Upper lobe of left lung (tissue), 6 donors: ENCODE data around the gene ZBTB47. TPM values are rescaled to one million over a fixed set of nuclear protein-coding genes. Genes with fewer than 3 reads are reported as not detected.

Experiments
- ATAC-seq, 2 donors: fragments of 200-7000 bp; cut with Tn5 transposase; one replicate each; pipeline ENCODE4 v1.9.1; 2022; ENCODE audit warnings: mild to moderate bottlenecking in 2 of 2, moderate library complexity in 2 of 2; ENCODE audit not compliant: low FRiP score in 2 of 2
- DNase-seq, 2 donors: peaks; one replicate each; pipeline ENCODE4 v3.0.0-alpha.2; 2019 to 2020
- H3K27ac ChIP-seq, 4 donors: fragments of 200-600 bp; sonication (generic); one replicate each; pipeline ENCODE4 v1.5.1; 2016 to 2019
- H3K27me3 ChIP-seq, 4 donors: fragments of 200-600 bp; sonication (generic); one replicate each; pipeline ENCODE4 v1.5.1; 2017 to 2019
- H3K36me3 ChIP-seq, 4 donors: fragments of 200-600 bp; sonication (generic); one replicate each; pipeline ENCODE4 v1.5.1; 2016 to 2019
- H3K4me1 ChIP-seq, 4 donors: fragments of 200-600 bp; sonication (generic); one replicate each; pipeline ENCODE4 v1.5.1; 2018 to 2019
- H3K4me3 ChIP-seq, 4 donors: fragments of 200-600 bp; sonication (generic); one replicate each; pipeline ENCODE4 v1.5.1; 2017 to 2019; ENCODE audit warnings: mild to moderate bottlenecking in 2 of 4, moderate library complexity in 1 of 4
- H3K9me3 ChIP-seq, 4 donors: fragments of 200-600 bp; sonication (generic); one replicate each; pipeline ENCODE4 v1.5.1; 2018 to 2019
- CTCF ChIP-seq, 6 experiments: fragments of 450-650 bp in 4 of 6; fragments of 200-600 bp in 2 of 6; sonication (generic) in 2 of 6; IDR thresholded peaks; one replicate each; pipeline ENCODE4 v1.5.1; 2016 to 2019; ENCODE audit warnings: antibody characterized with exemption in 6 of 6
- EP300 ChIP-seq, 4 donors: sonication (generic); formaldehyde crosslinking; IDR thresholded peaks; one replicate each; pipeline ENCODE4 v1.5.1; 2017; ENCODE audit warnings: antibody characterized with exemption in 4 of 4, control low read depth in 2 of 4
- POLR2A ChIP-seq, 4 donors: fragments of 450-650 bp; IDR thresholded peaks; one replicate each; pipeline ENCODE4 v1.5.1; 2016 to 2017; ENCODE audit warnings: antibody characterized with exemption in 4 of 4, mild to moderate bottlenecking in 2 of 4
- POLR2AphosphoS5 ChIP-seq, 2 donors: sonication (generic); formaldehyde crosslinking; IDR thresholded peaks; one replicate each; pipeline ENCODE4 v1.5.1; 2017; ENCODE audit warnings: antibody characterized with exemption in 2 of 2
- WGBS, 2 donors: methylation state at CpG; one replicate each; pipeline ENCODE4 v1.1.5; 2017 to 2018; 5-methylcytosine and 5-hydroxymethylcytosine counted together
- total RNA-seq, 6 donors: library from RNA; depleted of rRNA in 4 of 6; stranded (reverse); fragments of >200 nt in 4 of 6; gene quantifications; one replicate each; pipeline versions ENCODE4 v1.1.0 to v1.2.1, GENCODE V29; 2016 to 2021
- donor health status: DM: no; HTN: no; CAD: no; lungs with moderate emphysema.
- donor health status: DM: no; HTN: yes; CAD: no; lungs with severe emphysema.

ZBTB47 gene
- total RNA-seq, 6 donors from 2014 or later: 25.1 to 35.8 (median 29.9) TPM

GRCh38 chr3:42710323-42711021, 57.0 kb downstream of the ZBTB47 start:
- H3K9me3 ChIP-seq: no peaks in the 10 kb centered on the region
- no peak overlapping the region for H3K27ac ChIP-seq
- H3K27me3 ChIP-seq: no peaks in the 10 kb centered on the region
- no peak overlapping the region for H3K4me3 ChIP-seq
- H3K4me1 ChIP-seq: no peaks in the 10 kb centered on the region
- peak in 1 of 2 donors; percentile 6 for DNase-seq
- 81 to 82% methylated on average over 6 to 7 of the region's 7 CpGs for WGBS, 2 donors
- no peaks in the 10 kb centered on the region for H3K36me3 ChIP-seq
- ATAC-seq: no peak
- no peak for TF ChIP-seq POLR2AphosphoS5 (IDR thresholded peaks at IDR 0.05)
- TF ChIP-seq EP300 (IDR thresholded peaks at IDR 0.05): no peak
- TF ChIP-seq CTCF (IDR thresholded peaks at IDR 0.05): no peak
- no peak for TF ChIP-seq POLR2A (IDR thresholded peaks at IDR 0.05)

- Histone ChIP-seq H3K4me3 (no peak overlapping the region), H3K36me3 (no peaks in the 10 kb centered on the region), H3K9me3 (no peaks in the 10 kb centered on the region), H3K27ac (no peak overlapping the region), H3K4me1 (no peaks in the 10 kb centered on the region), H3K27me3 (no peaks in the 10 kb centered on the region)
- DNase-seq (peak in 1 of 2 donors; percentile 8), ATAC-seq (no peak)
- TF ChIP-seq POLR2A (IDR thresholded peaks at IDR 0.05): no peak
- TF ChIP-seq EP300 (IDR thresholded peaks at IDR 0.05): no peak
- no peak for TF ChIP-seq POLR2AphosphoS5 (IDR thresholded peaks at IDR 0.05)
- TF ChIP-seq CTCF (IDR thresholded peaks at IDR 0.05): no peak
- WGBS, 2 donors: 50 to 53% methylated on average over 6 of the region's 6 CpGs
Measured at GRCh38 chr3:42711491-42712343, 58.2 kb downstream of the ZBTB47 start.

- no peak overlapping the region for H3K27ac ChIP-seq
- DNase-seq (no peak), ATAC-seq (no peak)
- no peak overlapping the region for H3K4me3 ChIP-seq
- WGBS, 2 donors: 90 to 100% methylated on average over 2 to 4 of the region's 4 CpGs
- no peak for TF ChIP-seq CTCF (IDR thresholded peaks at IDR 0.05)
- TF ChIP-seq POLR2AphosphoS5 (IDR thresholded peaks at IDR 0.05): no peak
- no peak for TF ChIP-seq EP300 (IDR thresholded peaks at IDR 0.05)
- no peak for TF ChIP-seq POLR2A (IDR thresholded peaks at IDR 0.05)
- H3K36me3 ChIP-seq: no peaks in the 10 kb centered on the region
- no peaks in the 10 kb centered on the region for H3K4me1 ChIP-seq
- no peaks in the 10 kb centered on the region for H3K27me3 ChIP-seq
- no peaks in the 10 kb centered on the region for H3K9me3 ChIP-seq
Measured at GRCh38 chr3:42712344-42712648, 58.8 kb downstream of the ZBTB47 start.

GRCh38 chr3:42712688-42713372, 59.3 kb downstream of the ZBTB47 start:
- 78 to 87% methylated on average over 4 to 5 of the region's 5 CpGs for WGBS, 2 donors
- no peak overlapping the region for H3K27ac ChIP-seq
- H3K4me1 ChIP-seq: no peaks in the 10 kb centered on the region
- peak in 1 of 2 donors; percentile 14 for DNase-seq
- TF ChIP-seq CTCF (IDR thresholded peaks at IDR 0.05) (no peak), POLR2AphosphoS5 (IDR thresholded peaks at IDR 0.05) (no peak), EP300 (IDR thresholded peaks at IDR 0.05) (no peak), POLR2A (IDR thresholded peaks at IDR 0.05) (no peak)
- H3K4me3 ChIP-seq: no peak overlapping the region
- H3K36me3 ChIP-seq: no peaks in the 10 kb centered on the region
- no peak for ATAC-seq
- H3K9me3 ChIP-seq: no peaks in the 10 kb centered on the region
- H3K27me3 ChIP-seq: no peaks in the 10 kb centered on the region
